Measurements from ENCODE around the gene ZFPM1. TPM values are rescaled to one million over a fixed set of nuclear protein-coding genes. Genes with fewer than 3 reads are reported as not detected.

The ZFPM1 gene
- total RNA-seq, 1 donor from 2014 or later: 5.7 TPM

- H3K4me3 Mint-ChIP-seq (ENCODE audit: unreplicated experiment): no peak overlapping the region
- H3K27ac Mint-ChIP-seq (ENCODE audit: unreplicated experiment): no peak overlapping the region
- DNase-seq (ENCODE audit: extremely low spot score, unreplicated experiment): no peak
- no peaks in the 10 kb centered on the region for H3K9me3 Mint-ChIP-seq (ENCODE audit: unreplicated experiment)
- no peaks in the 10 kb centered on the region for H3K4me1 Mint-ChIP-seq (ENCODE audit: unreplicated experiment)
- no peaks in the 10 kb centered on the region for H3K36me3 Mint-ChIP-seq (ENCODE audit: unreplicated experiment)
- TF ChIP-seq CTCF (IDR thresholded peaks at IDR 0.05): no peak
- H3K27me3 Mint-ChIP-seq (ENCODE audit: unreplicated experiment): no peaks in the 10 kb centered on the region
These were observed 31.1 kb upstream of the ZFPM1 start for GRCh38 chr16:88421871-88422433.

- Mint-ChIP-seq H3K4me3 (ENCODE audit: unreplicated experiment) (no peak overlapping the region), H3K36me3 (ENCODE audit: unreplicated experiment) (no peaks in the 10 kb centered on the region), H3K9me3 (ENCODE audit: unreplicated experiment) (no peaks in the 10 kb centered on the region), H3K4me1 (ENCODE audit: unreplicated experiment) (no peaks in the 10 kb centered on the region), H3K27me3 (ENCODE audit: unreplicated experiment) (no peaks in the 10 kb centered on the region), H3K27ac (ENCODE audit: unreplicated experiment) (no peak overlapping the region)
- TF ChIP-seq CTCF (IDR thresholded peaks at IDR 0.05): no peak
- DNase-seq (ENCODE audit: extremely low spot score, unreplicated experiment): no peak
These were observed 30.2 kb upstream of the ZFPM1 start for GRCh38 chr16:88422733-88423447.

- Mint-ChIP-seq H3K27me3 (ENCODE audit: unreplicated experiment) (no peaks in the 10 kb centered on the region), H3K4me1 (ENCODE audit: unreplicated experiment) (no peaks in the 10 kb centered on the region), H3K9me3 (ENCODE audit: unreplicated experiment) (no peaks in the 10 kb centered on the region), H3K27ac (ENCODE audit: unreplicated experiment) (no peak overlapping the region), H3K36me3 (ENCODE audit: unreplicated experiment) (no peaks in the 10 kb centered on the region), H3K4me3 (ENCODE audit: unreplicated experiment) (no peak overlapping the region)
- no peak for TF ChIP-seq CTCF (IDR thresholded peaks at IDR 0.05)
- DNase-seq (ENCODE audit: extremely low spot score, unreplicated experiment): no peak
These were observed 29.6 kb upstream of the ZFPM1 start for GRCh38 chr16:88423448-88423850.

GRCh38 chr16:88424587-88425235 is 28.4 kb upstream of the ZFPM1 start:
- Mint-ChIP-seq H3K27ac (ENCODE audit: unreplicated experiment) (no peak overlapping the region), H3K4me1 (ENCODE audit: unreplicated experiment) (no peaks in the 10 kb centered on the region), H3K9me3 (ENCODE audit: unreplicated experiment) (no peaks in the 10 kb centered on the region), H3K27me3 (ENCODE audit: unreplicated experiment) (no peaks in the 10 kb centered on the region), H3K36me3 (ENCODE audit: unreplicated experiment) (no peaks in the 10 kb centered on the region), H3K4me3 (ENCODE audit: unreplicated experiment) (no peak overlapping the region)
- no peak for DNase-seq (ENCODE audit: extremely low spot score, unreplicated experiment)
- TF ChIP-seq CTCF (IDR thresholded peaks at IDR 0.05): no peak

- no peak overlapping the region for H3K27ac Mint-ChIP-seq (ENCODE audit: unreplicated experiment)
- no peaks in the 10 kb centered on the region for H3K27me3 Mint-ChIP-seq (ENCODE audit: unreplicated experiment)
- no peak for TF ChIP-seq CTCF (IDR thresholded peaks at IDR 0.05)
- no peak overlapping the region for H3K4me3 Mint-ChIP-seq (ENCODE audit: unreplicated experiment)
- H3K9me3 Mint-ChIP-seq (ENCODE audit: unreplicated experiment): no peaks in the 10 kb centered on the region
- no peak for DNase-seq (ENCODE audit: extremely low spot score, unreplicated experiment)
- H3K36me3 Mint-ChIP-seq (ENCODE audit: unreplicated experiment): no peaks in the 10 kb centered on the region
- H3K4me1 Mint-ChIP-seq (ENCODE audit: unreplicated experiment): no peaks in the 10 kb centered on the region
These were observed 27.1 kb upstream of the ZFPM1 start for GRCh38 chr16:88426018-88426417.

Data from osteocyte (in vitro differentiated cells).